LNCAP (cell line): Measurements from ENCODE around the gene TACC2.

ENCODE experiments used
- CTCF ChIP-seq: fragments of 450-650 bp; IDR thresholded peaks from 2 replicates; pipeline ENCODE4 v1.5.1; 2017; ENCODE audit warnings: mild to moderate bottlenecking

The TACC2 gene

GRCh38 chr10:122291739-122292138 lies 302.8 kb downstream of the TACC2 start:
- TF ChIP-seq CTCF: no peak

- no peak for TF ChIP-seq CTCF
These were observed 303.4 kb downstream of the TACC2 start for GRCh38 chr10:122292376-122292775.

- TF ChIP-seq CTCF: no peak
These were observed 304.4 kb downstream of the TACC2 start for GRCh38 chr10:122293156-122293960.

GRCh38 chr10:122293961-122294380 lies 305.0 kb downstream of the TACC2 start:
- no peak for TF ChIP-seq CTCF

GRCh38 chr10:122294511-122295450 lies 305.8 kb downstream of the TACC2 start:
- TF ChIP-seq CTCF: no peak

- TF ChIP-seq CTCF: no peak
These were observed 306.5 kb downstream of the TACC2 start for GRCh38 chr10:122295451-122295809.

- no peak for TF ChIP-seq CTCF
These were observed 307.6 kb downstream of the TACC2 start for GRCh38 chr10:122296363-122297120.
